RCC 7860 (cell line): ENCODE data around the gene MFSD2A.
"Not testable (repeated sequence)": the region's sequence is repeated elsewhere in the genome, so short reads cannot be mapped to it uniquely, and the experiment has no call there.

Experiments
- DNase-seq: peaks from one replicate; pipeline ENCODE4 v3.0.0-alpha.2; 2015; ENCODE audit warnings: low spot score
- FAIRE-seq: peaks from 2 replicates; lab custom pipeline; 2012; peaks lifted over from hg19 to GRCh38; lab: Jason Lieb, UNC

MFSD2A gene

GRCh38 chr1:39940253-39940652, 14.7 kb upstream of the MFSD2A start:
- FAIRE-seq, result no peak
- no peak for DNase-seq

GRCh38 chr1:39940980-39941871, 13.7 kb upstream of the MFSD2A start:
- FAIRE-seq (no peak), DNase-seq (no peak)

- FAIRE-seq (no peak), DNase-seq (no peak)
Measured at GRCh38 chr1:39943471-39944290, 11.3 kb upstream of the MFSD2A start.

- DNase-seq, result no peak
Measured at GRCh38 chr1:39944410-39945112, 10.4 kb upstream of the MFSD2A start.

GRCh38 chr1:39946216-39946615, 8.7 kb upstream of the MFSD2A start:
- no peak for DNase-seq
- no peak for FAIRE-seq

More at GRCh38 chr1:39944410-39945112, 10.4 kb upstream of the MFSD2A start:
- no peak for FAIRE-seq

GRCh38 chr1:39947260-39947659, 7.7 kb upstream of the MFSD2A start:
- FAIRE-seq, result no peak
- no peak for DNase-seq

- FAIRE-seq, result no peak
- no peak for DNase-seq
Measured at GRCh38 chr1:39949891-39950290, 5.1 kb upstream of the MFSD2A start.

- DNase-seq (no peak), FAIRE-seq (no peak)
Measured at GRCh38 chr1:39951926-39952325, 3.0 kb upstream of the MFSD2A start.

- no peak for FAIRE-seq
- DNase-seq, result no peak
Measured at GRCh38 chr1:39952359-39953110, 2.4 kb upstream of the MFSD2A start.

GRCh38 chr1:39954324-39954869, 548 bp upstream of the MFSD2A start:
- no peak for DNase-seq
- FAIRE-seq, result no peak

GRCh38 chr1:39955547-39956539, 898 bp downstream of the MFSD2A start:
- DNase-seq (peak; percentile 62), FAIRE-seq (peak; percentile 46)

GRCh38 chr1:39957299-39958015, 2.5 kb downstream of the MFSD2A start:
- DNase-seq (no peak), FAIRE-seq (no peak)

GRCh38 chr1:39958403-39959200, 3.7 kb downstream of the MFSD2A start:
- FAIRE-seq (no peak), DNase-seq (no peak)

GRCh38 chr1:39959651-39960333, 4.8 kb downstream of the MFSD2A start:
- DNase-seq, result no peak
- no peak for FAIRE-seq

GRCh38 chr1:39960431-39960958, 5.5 kb downstream of the MFSD2A start:
- no peak for DNase-seq

GRCh38 chr1:39962450-39962825, 7.5 kb downstream of the MFSD2A start:
- DNase-seq, result no peak
- FAIRE-seq, result no peak

More at GRCh38 chr1:39960431-39960958, 5.5 kb downstream of the MFSD2A start:
- FAIRE-seq, result no peak

- not testable (repeated sequence) for FAIRE-seq, DNase-seq
Measured at GRCh38 chr1:39962964-39963363, 8.0 kb downstream of the MFSD2A start.
